GM19324 (cell line): ENCODE measurements around the gene PKDCC.

Experiments
- ATAC-seq: cut with Tn5 transposase; IDR thresholded peaks from one replicate; pipeline ENCODE4 v1.9.1; 2021; ENCODE audit warnings: mild to moderate bottlenecking, moderate library complexity; ENCODE audit not compliant: unreplicated experiment, low FRiP score

The PKDCC gene

GRCh38 chr2:42048299-42049220 is 739 bp downstream of the PKDCC start:
- peak; percentile 26 for ATAC-seq

- ATAC-seq, result no peak
Measured at GRCh38 chr2:42049221-42050009, 1.6 kb downstream of the PKDCC start.

GRCh38 chr2:42050010-42050702 is 2.3 kb downstream of the PKDCC start:
- ATAC-seq, result no peak

- ATAC-seq, result no peak
Measured at GRCh38 chr2:42050703-42051542, 3.1 kb downstream of the PKDCC start.

GRCh38 chr2:42051543-42052235 is 3.9 kb downstream of the PKDCC start:
- no peak for ATAC-seq

GRCh38 chr2:42052702-42053481 is 5.1 kb downstream of the PKDCC start:
- no peak for ATAC-seq

GRCh38 chr2:42053482-42053790 is 5.6 kb downstream of the PKDCC start:
- no peak for ATAC-seq

GRCh38 chr2:42053791-42054701 is 6.2 kb downstream of the PKDCC start:
- no peak for ATAC-seq

- no peak for ATAC-seq
Measured at GRCh38 chr2:42054714-42055430, 7.1 kb downstream of the PKDCC start.

- no peak for ATAC-seq
Measured at GRCh38 chr2:42055573-42056514, 8.0 kb downstream of the PKDCC start.

- no peak for ATAC-seq
Measured at GRCh38 chr2:42057159-42057901, 9.5 kb downstream of the PKDCC start.

GRCh38 chr2:42057902-42058450 is 10.2 kb downstream of the PKDCC start:
- no peak for ATAC-seq

- ATAC-seq, result no peak
Measured at GRCh38 chr2:42059261-42059898, 11.6 kb downstream of the PKDCC start.

- no peak for ATAC-seq
Measured at GRCh38 chr2:42060028-42060427, 12.2 kb downstream of the PKDCC start.
